Fibroblast of pulmonary artery (primary cell): ENCODE data around the gene NMNAT1.

Source experiments
- DNase-seq: peaks from one replicate; pipeline ENCODE4 v3.0.0-alpha.2; 2010; ENCODE audit warnings: low read depth
- H3K4me3 ChIP-seq: replicated peaks from 2 replicates; pipeline ENCODE4 v1.5.1; 2011; ENCODE audit warnings: low read depth, mild to moderate bottlenecking, control low read depth, low read length, moderate library complexity
- CTCF ChIP-seq: IDR thresholded peaks from 2 replicates; pipeline ENCODE4 v1.5.1; 2011; ENCODE audit warnings: mild to moderate bottlenecking, control low read depth, low read length, inconsistent platforms; ENCODE audit errors: missing control alignments

The NMNAT1 gene

GRCh38 chr1:10031461-10031860 lies 88.2 kb downstream of the NMNAT1 start:
- DNase-seq, result peak; percentile 57
- H3K4me3 ChIP-seq, result no peak overlapping the region
- no peak for TF ChIP-seq CTCF

DNA sequence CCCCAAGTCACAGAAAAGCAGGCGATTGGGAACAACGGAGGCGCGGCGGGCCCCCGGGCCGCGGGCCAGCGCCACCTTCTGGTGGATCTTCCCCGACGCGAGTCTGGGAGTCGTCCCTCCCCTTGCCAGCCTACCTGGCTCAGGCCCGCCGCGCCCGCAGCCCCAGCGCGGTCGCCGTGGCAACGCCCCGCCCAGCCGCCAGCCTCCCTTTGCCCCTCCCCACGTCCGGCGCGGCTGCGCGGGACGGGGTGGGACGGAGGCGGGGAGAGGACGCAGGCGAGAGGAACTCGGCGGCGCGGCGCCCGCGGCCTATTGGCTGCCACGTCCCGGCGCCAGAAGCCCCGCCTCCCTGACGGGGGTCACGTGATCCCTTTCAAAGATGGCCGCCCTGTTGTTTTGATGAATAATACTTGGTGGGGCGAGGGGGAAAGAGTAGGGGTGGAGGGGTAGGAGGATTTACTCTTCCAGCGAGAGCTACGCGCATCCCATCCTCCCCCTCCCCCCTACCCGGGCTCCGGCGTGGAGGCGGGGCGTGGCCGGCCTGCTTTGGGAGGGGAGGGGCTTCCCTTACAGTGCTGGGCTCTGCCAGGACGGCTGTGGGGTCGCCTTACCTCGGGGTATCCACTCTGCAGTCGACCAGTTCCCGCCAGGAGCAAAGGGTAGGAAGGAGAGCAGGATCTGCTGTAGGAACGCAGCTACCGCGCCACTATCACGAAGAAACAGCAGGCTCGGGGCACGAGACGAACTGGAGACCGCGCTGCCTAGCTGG lies 89.5 kb downstream of the NMNAT1 start, which contains the start of gene UBE4B:
Gene UBE4B (plus strand): TSS at position 369 of the 769 bp plus-strand sequence. CDS start 713 bp downstream, outside the sequence.
- H3K4me3 ChIP-seq, result peak within 1 kb of the TSS; percentile 98
- peak; percentile 59 for TF ChIP-seq CTCF
- DNase-seq, result peak; percentile 98

- no peak for TF ChIP-seq CTCF
- peak; percentile 26 for DNase-seq
- H3K4me3 ChIP-seq, result peak overlapping the region; percentile 98
These were observed 90.1 kb downstream of the NMNAT1 start for GRCh38 chr1:10033359-10033845.
